Mesendoderm (in vitro differentiated cells): ENCODE data around the gene SMARCD3.

ENCODE experiments used
- DNase-seq: peaks from one replicate; pipeline ENCODE4 v3.0.0; 2013
- H2AK5ac ChIP-seq: 2 replicates; pipeline ENCODE4 v1.6.1; 2013; ENCODE audit warnings: low read length, inconsistent platforms
- H2BK120ac ChIP-seq: 2 replicates; pipeline ENCODE4 v1.6.1; 2013; ENCODE audit warnings: low read depth, mild to moderate bottlenecking, low read length, moderate library complexity, mixed read lengths
- H2BK15ac ChIP-seq: replicated peaks from 2 replicates; pipeline ENCODE4 v1.6.1; 2013; ENCODE audit warnings: low read depth, mild to moderate bottlenecking, moderate library complexity
- H2BK5ac ChIP-seq: 2 replicates; pipeline ENCODE4 v1.6.1; 2013; ENCODE audit warnings: low read length, inconsistent platforms
- H3K18ac ChIP-seq: 2 replicates; pipeline ENCODE4 v1.6.1; 2013; ENCODE audit warnings: mild to moderate bottlenecking, low read length, mixed read lengths
- H3K23ac ChIP-seq: one replicate; pipeline ENCODE4 v1.6.1; 2013; ENCODE audit warnings: low read length
- H3K27ac ChIP-seq: 2 replicates; pipeline ENCODE4 v1.5.1; 2013; ENCODE audit warnings: low read depth, mild to moderate bottlenecking, inconsistent platforms, low read length, moderate library complexity
- H3K27me3 ChIP-seq: 2 replicates; pipeline ENCODE4 v1.6.1; 2013; ENCODE audit warnings: low read length, control low read depth, mild to moderate bottlenecking, inconsistent platforms; ENCODE audit not compliant: insufficient read depth, poor library complexity
- H3K36me3 ChIP-seq: 2 replicates; pipeline ENCODE4 v1.6.1; 2013; ENCODE audit warnings: low read length, inconsistent platforms; ENCODE audit not compliant: control insufficient read depth, insufficient read depth
- H3K4ac ChIP-seq: one replicate; pipeline ENCODE4 v1.6.1; 2013; ENCODE audit warnings: low read depth, mild to moderate bottlenecking, low read length, moderate library complexity
- H3K4me1 ChIP-seq: 2 replicates; pipeline ENCODE4 v1.6.1; 2013; ENCODE audit warnings: low read depth, low read length, inconsistent platforms; ENCODE audit not compliant: control insufficient read depth
- H3K4me2 ChIP-seq: 2 replicates; pipeline ENCODE4 v1.6.1; 2013; ENCODE audit warnings: low read length
- H3K4me3 ChIP-seq: 2 replicates; pipeline ENCODE4 v1.5.1; 2013; ENCODE audit warnings: mild to moderate bottlenecking, low read length
- H3K56ac ChIP-seq: one replicate; pipeline ENCODE4 v1.6.1; 2013; ENCODE audit warnings: low read length
- H3K79me1 ChIP-seq: 2 replicates; pipeline ENCODE4 v1.6.1; 2013; ENCODE audit warnings: low read length, inconsistent platforms
- H3K79me2 ChIP-seq: 2 replicates; pipeline ENCODE4 v1.6.1; 2013; ENCODE audit warnings: mild to moderate bottlenecking, low read length; ENCODE audit not compliant: control insufficient read depth, insufficient read depth
- H3K9ac ChIP-seq: 2 replicates; pipeline ENCODE4 v1.6.1; 2013; ENCODE audit warnings: low read length, inconsistent platforms
- H4K5ac ChIP-seq: one replicate; pipeline ENCODE4 v1.6.1; 2013; ENCODE audit warnings: low read length
- H4K8ac ChIP-seq: one replicate; pipeline ENCODE4 v1.6.1; 2013; ENCODE audit warnings: low read depth, mild to moderate bottlenecking, control low read depth, low read length, moderate library complexity
- WGBS: extraction: QIAGEN DNeasy Blood & Tissue Kit; methylation state at CpG from one replicate; pipeline ENCODE4 v1.1.7; 2013; ENCODE audit warnings: low lambda C conversion rate, missing lambda C conversion rate; ENCODE audit not compliant: insufficient coverage; ENCODE audit errors: extremely low coverage; 5-methylcytosine and 5-hydroxymethylcytosine counted together

SMARCD3 gene

GRCh38 chr7:151229249-151229648, 19.2 kb downstream of the SMARCD3 start:
- peaks cover 8% of the 10 kb centered on the region for H3K4me1 ChIP-seq
- no peaks in the 10 kb centered on the region for H3K27me3 ChIP-seq
- no peak overlapping the region for H3K18ac ChIP-seq
- no peak overlapping the region for H3K56ac ChIP-seq
- H3K9ac ChIP-seq = no peak overlapping the region
- no peak overlapping the region for H2BK120ac ChIP-seq
- H3K23ac ChIP-seq = no peak overlapping the region
- H3K79me1 ChIP-seq = peaks cover 26% of the 10 kb centered on the region
- DNase-seq = no peak
- no CpG with 5 or more reads among the region's 10 CpGs for WGBS
- H3K36me3 ChIP-seq = peaks cover 3% of the 10 kb centered on the region
- H3K4ac ChIP-seq = no peak overlapping the region
- H3K4me2 ChIP-seq = no peak overlapping the region
- H2BK5ac ChIP-seq = no peak overlapping the region
- no peak overlapping the region for H4K5ac ChIP-seq
- no peak overlapping the region for H3K4me3 ChIP-seq
- peaks cover 28% of the 10 kb centered on the region for H3K79me2 ChIP-seq
- H4K8ac ChIP-seq = no peak overlapping the region
- H2AK5ac ChIP-seq = no peak overlapping the region
- H2BK15ac ChIP-seq = no peak overlapping the region
- H3K27ac ChIP-seq = no peak overlapping the region

- H3K18ac ChIP-seq = no peak overlapping the region
- WGBS = no CpG with 5 or more reads among the region's 10 CpGs
- DNase-seq = no peak
- H3K4me3 ChIP-seq = no peak overlapping the region
- no peak overlapping the region for H4K8ac ChIP-seq
- H2BK120ac ChIP-seq = no peak overlapping the region
- H4K5ac ChIP-seq = peak overlapping the region; percentile 56
- H2BK5ac ChIP-seq = no peak overlapping the region
- no peak overlapping the region for H2AK5ac ChIP-seq
- peaks cover 4% of the 10 kb centered on the region for H3K36me3 ChIP-seq
- H3K9ac ChIP-seq = peak overlapping the region; percentile 90
- H3K4me1 ChIP-seq = peaks cover 6% of the 10 kb centered on the region
- H3K4me2 ChIP-seq = peak overlapping the region; percentile 64
- no peak overlapping the region for H3K23ac ChIP-seq
- peak overlapping the region; percentile 96 for H3K27ac ChIP-seq
- peak overlapping the region; percentile 27 for H3K4ac ChIP-seq
- no peak overlapping the region for H2BK15ac ChIP-seq
- H3K79me1 ChIP-seq = peaks cover 16% of the 10 kb centered on the region
- no peaks in the 10 kb centered on the region for H3K27me3 ChIP-seq
- peaks cover 18% of the 10 kb centered on the region for H3K79me2 ChIP-seq
- H3K56ac ChIP-seq = peak overlapping the region; percentile 85
Measured at GRCh38 chr7:151228024-151228866, 20.2 kb downstream of the SMARCD3 start.

GRCh38 chr7:151226875-151227782, 21.4 kb downstream of the SMARCD3 start, which contains the start of gene ABCF2:
Gene ABCF2, minus strand, starts transcription at chr7:151227205. Its CDS starts 747 bp downstream, at chr7:151226458.
- Histone ChIP-seq H3K79me1 (peaks cover 11% of the 10 kb centered on the region), H3K27ac (peak within 1 kb of the TSS; percentile 96), H2AK5ac (no peak within 1 kb of the TSS), H3K18ac (peak within 1 kb of the TSS; percentile 54), H3K4ac (peak within 1 kb of the TSS; percentile 27), H3K79me2 (peaks cover 15% of the 10 kb centered on the region), H4K8ac (peak within 1 kb of the TSS; percentile 82), H3K4me1 (peaks cover 6% of the 10 kb centered on the region), H3K36me3 (peaks cover 5% of the 10 kb centered on the region), H3K56ac (peak within 1 kb of the TSS; percentile 95), H3K9ac (peak within 1 kb of the TSS; percentile 93), H3K4me3 (peak within 1 kb of the TSS; percentile 89), H2BK15ac (no peak within 1 kb of the TSS), H4K5ac (peak within 1 kb of the TSS; percentile 56), H3K23ac (peak within 1 kb of the TSS; percentile 83), H2BK5ac (peak within 1 kb of the TSS; percentile 20), H3K4me2 (peak within 1 kb of the TSS; percentile 68), H3K27me3 (no peaks in the 10 kb centered on the region), H2BK120ac (no peak within 1 kb of the TSS)
- no CpG with 5 or more reads among the region's 68 CpGs for WGBS
- peak; percentile 100 for DNase-seq

GRCh38 chr7:151226560-151226874, 22.0 kb downstream of the SMARCD3 start:
- Histone ChIP-seq H3K56ac (peak overlapping the region; percentile 95), H3K4me3 (peak overlapping the region; percentile 89), H4K8ac (no peak overlapping the region), H3K4ac (no peak overlapping the region), H3K9ac (peak overlapping the region; percentile 93), H3K36me3 (peaks cover 8% of the 10 kb centered on the region), H3K79me1 (peaks cover 11% of the 10 kb centered on the region), H2BK5ac (no peak overlapping the region), H3K27me3 (no peaks in the 10 kb centered on the region), H2AK5ac (no peak overlapping the region), H3K27ac (no peak overlapping the region), H3K23ac (peak overlapping the region; percentile 83), H3K18ac (no peak overlapping the region), H3K79me2 (peaks cover 15% of the 10 kb centered on the region), H3K4me2 (peak overlapping the region; percentile 68), H4K5ac (no peak overlapping the region), H2BK15ac (no peak overlapping the region), H2BK120ac (no peak overlapping the region), H3K4me1 (peaks cover 6% of the 10 kb centered on the region)
- no CpG with 5 or more reads among the region's 15 CpGs for WGBS
- peak; percentile 19 for DNase-seq

GRCh38 chr7:151225948-151226510, 22.5 kb downstream of the SMARCD3 start:
- H3K36me3 ChIP-seq = peaks cover 10% of the 10 kb centered on the region
- H3K18ac ChIP-seq = no peak overlapping the region
- H3K4me1 ChIP-seq = peaks cover 6% of the 10 kb centered on the region
- no peak overlapping the region for H2BK5ac ChIP-seq
- no peak overlapping the region for H4K5ac ChIP-seq
- no peak overlapping the region for H2BK120ac ChIP-seq
- no peak overlapping the region for H2BK15ac ChIP-seq
- H4K8ac ChIP-seq = no peak overlapping the region
- peaks cover 15% of the 10 kb centered on the region for H3K79me2 ChIP-seq
- peak overlapping the region; percentile 93 for H3K9ac ChIP-seq
- H3K27me3 ChIP-seq = no peaks in the 10 kb centered on the region
- no peak for DNase-seq
- no peak overlapping the region for H3K4ac ChIP-seq
- peaks cover 11% of the 10 kb centered on the region for H3K79me1 ChIP-seq
- WGBS = no CpG with 5 or more reads among the region's 8 CpGs
- H3K4me3 ChIP-seq = peak overlapping the region; percentile 89
- H3K4me2 ChIP-seq = peak overlapping the region; percentile 68
- no peak overlapping the region for H2AK5ac ChIP-seq
- H3K27ac ChIP-seq = no peak overlapping the region
- peak overlapping the region; percentile 95 for H3K56ac ChIP-seq
- no peak overlapping the region for H3K23ac ChIP-seq
